ENCODE results near the gene DEFB129.
"Not testable (repeated sequence)": the region's sequence is repeated elsewhere in the genome, so short reads cannot be mapped to it uniquely, and the experiment has no call there.

The DEFB129 gene, protein sequence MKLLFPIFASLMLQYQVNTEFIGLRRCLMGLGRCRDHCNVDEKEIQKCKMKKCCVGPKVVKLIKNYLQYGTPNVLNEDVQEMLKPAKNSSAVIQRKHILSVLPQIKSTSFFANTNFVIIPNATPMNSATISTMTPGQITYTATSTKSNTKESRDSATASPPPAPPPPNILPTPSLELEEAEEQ

DNA sequence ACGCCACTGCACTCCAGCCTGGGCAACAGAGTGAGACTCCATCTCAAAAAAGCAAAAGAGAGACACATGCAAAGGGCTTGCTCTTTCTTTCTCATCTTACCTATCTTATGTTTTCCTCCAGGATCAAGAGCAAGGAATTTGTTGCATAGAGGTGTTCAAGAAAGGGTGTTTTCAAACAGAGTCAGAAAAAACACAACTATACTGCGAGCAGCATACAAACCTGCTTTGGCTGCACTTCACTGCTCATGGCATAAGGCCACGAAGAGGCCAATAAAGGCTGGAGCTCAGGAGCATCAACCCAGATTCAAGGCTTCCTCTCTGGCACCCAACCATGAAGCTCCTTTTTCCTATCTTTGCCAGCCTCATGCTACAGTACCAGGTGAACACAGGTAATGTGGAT is at the start of gene DEFB129:
DEFB129 (plus strand) TSS at position 301 of the 400 bp plus-strand sequence; CDS start at position 332, 31 bp downstream.
- DNase-seq (ENCODE audit: insufficient read length, low spot score) (no peak), FAIRE-seq (no peak)

GRCh38 chr20:184288-184687 is 42.8 kb upstream of the DEFB129 start:
- FAIRE-seq (no peak), DNase-seq (ENCODE audit: insufficient read length, low spot score) (no peak)

DNA sequence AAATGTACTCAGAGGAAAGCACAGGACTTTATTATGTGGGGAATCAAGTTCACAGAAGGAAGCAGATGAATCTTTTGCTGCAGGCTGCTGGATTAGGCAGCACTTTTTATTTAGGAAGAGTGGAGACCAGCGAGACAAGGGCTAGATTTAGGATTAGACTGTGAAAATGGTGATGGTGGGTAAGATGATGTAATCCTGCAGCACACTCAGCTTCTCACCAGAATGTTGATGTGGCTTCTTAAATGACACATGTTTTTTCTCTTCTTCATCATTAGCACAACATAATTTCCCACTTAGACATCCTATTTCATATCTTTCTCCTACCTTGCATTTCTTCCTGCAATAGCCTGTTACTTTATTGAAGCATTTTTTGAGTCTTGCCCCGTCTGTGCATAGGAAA is 39.3 kb upstream of the DEFB129 start:
- FAIRE-seq = no peak

DNA sequence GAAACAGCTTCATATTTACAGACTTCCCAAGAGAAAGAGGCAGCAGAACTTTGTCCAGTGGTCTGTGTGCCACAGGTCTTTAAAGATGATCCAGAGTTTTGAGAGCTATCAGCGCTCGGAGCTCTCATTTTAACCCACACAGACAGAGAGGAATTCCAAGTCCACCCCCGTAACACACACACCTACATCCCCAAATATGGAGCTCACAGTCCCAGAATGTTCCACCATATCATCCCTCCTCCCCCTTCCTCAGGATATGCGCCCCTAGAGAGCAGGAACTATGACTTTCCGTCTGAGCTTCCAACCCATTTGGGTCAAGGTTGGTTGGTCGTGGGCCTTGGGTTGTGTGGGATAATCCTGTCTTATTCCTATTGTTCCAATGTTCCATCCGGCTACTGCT is 37.4 kb upstream of the DEFB129 start, which contains the start of gene DEFB128:
DEFB128 (minus strand) TSS at position 101 of the 400 bp plus-strand sequence; CDS start at position 13, 88 bp downstream.
- FAIRE-seq = no peak
- no peak for DNase-seq (ENCODE audit: insufficient read length, low spot score)

More for the DNA sequence above, 39.3 kb upstream of the DEFB129 start:
- no peak for DNase-seq (ENCODE audit: insufficient read length, low spot score)

GRCh38 chr20:198225-198624 is 28.8 kb upstream of the DEFB129 start:
- DNase-seq (ENCODE audit: insufficient read length, low spot score) = no peak
- no peak for FAIRE-seq

DNA sequence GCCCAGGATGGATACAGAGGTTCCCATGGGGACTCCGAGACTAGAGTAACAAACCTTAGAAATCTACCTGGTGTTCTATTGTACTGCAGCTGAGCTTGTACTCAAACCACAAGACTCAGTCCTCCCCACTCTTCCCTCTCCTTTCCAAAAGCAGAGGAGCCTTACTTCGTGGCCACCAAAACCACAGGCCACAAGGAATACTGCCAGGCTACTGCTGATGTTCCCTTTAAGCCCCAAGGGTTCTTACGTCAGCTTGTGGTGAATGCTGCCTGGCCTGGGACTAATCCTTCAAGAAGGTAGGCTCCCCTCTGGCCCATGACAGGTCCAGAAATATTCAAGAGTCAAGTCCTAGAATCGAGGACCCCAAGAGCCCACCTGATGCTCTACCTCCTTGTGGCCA is 27.1 kb upstream of the DEFB129 start:
- no peak for DNase-seq (ENCODE audit: insufficient read length, low spot score)
- FAIRE-seq = no peak

- not testable (repeated sequence) for FAIRE-seq; DNase-seq (ENCODE audit: insufficient read length, low spot score)
These were observed 23.4 kb upstream of the DEFB129 start for GRCh38 chr20:203630-204029.

DNA sequence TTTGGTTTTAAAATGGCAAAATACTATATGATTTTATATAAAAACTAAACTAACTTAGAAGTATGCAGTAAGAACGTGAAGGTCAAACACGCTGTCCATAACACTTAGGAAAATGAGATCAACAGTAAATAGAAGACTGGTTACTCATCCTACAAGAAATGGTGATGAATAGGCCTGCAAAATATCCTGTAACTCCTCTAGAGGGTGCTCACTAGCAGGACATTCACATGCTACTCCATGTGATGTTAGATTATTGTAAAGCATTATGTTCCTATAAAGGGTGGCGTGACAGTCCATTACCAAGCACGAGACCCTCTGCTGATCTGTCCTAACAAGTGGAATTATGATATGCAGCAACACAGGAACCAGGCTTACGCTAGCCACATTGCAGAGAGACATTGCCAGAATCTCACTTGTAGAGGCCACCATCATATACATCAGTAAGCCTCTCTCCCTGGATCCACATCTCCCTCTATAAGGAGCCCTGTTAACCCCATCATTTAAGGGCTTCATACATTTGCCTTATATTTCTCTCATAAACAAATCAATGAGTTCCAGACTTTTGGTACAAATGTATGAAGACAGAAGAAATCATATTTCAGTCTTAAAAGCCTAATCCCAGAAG is 18.0 kb upstream of the DEFB129 start:
- DNase-seq (ENCODE audit: insufficient read length, low spot score) (peak; percentile 53), FAIRE-seq (no peak)

DNA sequence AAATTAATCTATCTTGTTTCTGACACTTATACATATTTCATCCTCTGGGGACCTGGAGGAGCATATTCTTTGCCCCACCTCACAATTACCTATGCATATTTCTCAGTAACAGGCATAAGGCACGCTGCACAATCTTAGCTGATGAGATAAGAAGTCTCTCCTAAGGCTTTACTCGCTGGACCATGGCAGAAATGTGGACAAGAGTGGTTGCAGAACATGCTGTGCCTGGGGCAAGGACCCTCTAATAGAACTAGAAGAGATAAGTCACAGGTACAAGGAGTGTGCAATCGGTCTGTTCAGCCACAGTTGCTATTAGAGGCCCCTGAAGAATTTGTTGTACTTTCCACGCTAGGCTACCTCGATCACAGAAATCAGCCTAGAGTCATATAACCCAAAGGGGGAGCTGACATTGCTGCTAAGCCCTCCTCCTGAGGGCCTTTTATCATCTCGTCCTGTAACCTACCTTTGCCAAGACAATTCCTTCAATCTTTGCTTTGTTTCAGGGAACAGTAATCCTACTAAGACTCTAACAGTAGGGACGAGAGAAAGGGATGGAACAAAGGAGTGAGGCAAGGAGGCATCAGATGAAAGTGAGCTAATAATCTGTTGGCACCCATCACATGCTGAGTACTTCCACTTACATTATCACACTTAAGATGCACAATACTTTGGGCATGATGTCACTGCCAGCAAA is 16.1 kb upstream of the DEFB129 start:
- peak; percentile 36 for FAIRE-seq

DNA sequence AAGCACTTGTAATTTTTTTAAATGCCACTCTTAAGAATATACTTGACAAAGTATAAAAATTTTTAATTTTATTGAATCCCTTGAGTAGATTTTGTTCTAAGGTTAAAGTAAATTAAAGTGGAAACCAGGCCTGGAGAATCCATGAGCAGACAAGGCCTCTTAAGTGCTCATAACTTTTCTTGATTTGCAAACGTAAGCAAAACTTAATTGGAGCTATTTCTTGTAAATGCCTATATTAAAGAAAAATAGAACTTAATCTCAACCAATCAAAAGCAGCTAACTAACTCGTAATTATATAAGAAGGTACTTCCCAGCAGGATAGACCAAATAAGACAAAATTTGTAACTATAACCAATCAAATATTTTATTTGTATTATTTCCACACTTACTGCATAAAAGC is 12.7 kb upstream of the DEFB129 start:
- no peak for DNase-seq (ENCODE audit: insufficient read length, low spot score)
- no peak for FAIRE-seq

More for the DNA sequence above, 16.1 kb upstream of the DEFB129 start:
- no peak for DNase-seq (ENCODE audit: insufficient read length, low spot score)

- no peak for FAIRE-seq
- DNase-seq (ENCODE audit: insufficient read length, low spot score) = no peak
These were observed 11.3 kb upstream of the DEFB129 start for GRCh38 chr20:215796-216195.

DNA sequence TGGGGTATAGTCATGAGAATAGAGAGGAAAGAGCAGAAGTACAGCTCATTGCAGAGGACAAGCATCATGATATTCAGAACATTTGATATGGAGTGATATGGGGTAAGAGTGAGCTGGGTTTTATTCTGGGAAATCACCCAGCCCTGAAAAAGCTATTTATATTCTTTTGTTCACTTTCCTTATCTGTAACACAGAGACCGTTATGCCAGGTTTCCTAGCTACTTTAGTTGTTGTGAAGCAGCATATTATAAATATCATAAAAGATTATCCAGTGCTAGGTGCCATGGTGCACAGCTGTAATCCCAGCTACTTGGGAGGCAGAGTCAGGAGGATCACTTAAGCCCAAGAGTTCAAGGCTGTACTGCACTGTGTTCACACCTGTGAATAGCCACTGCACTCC is 9.8 kb upstream of the DEFB129 start:
- FAIRE-seq (no peak), DNase-seq (ENCODE audit: insufficient read length, low spot score) (no peak)

DNA sequence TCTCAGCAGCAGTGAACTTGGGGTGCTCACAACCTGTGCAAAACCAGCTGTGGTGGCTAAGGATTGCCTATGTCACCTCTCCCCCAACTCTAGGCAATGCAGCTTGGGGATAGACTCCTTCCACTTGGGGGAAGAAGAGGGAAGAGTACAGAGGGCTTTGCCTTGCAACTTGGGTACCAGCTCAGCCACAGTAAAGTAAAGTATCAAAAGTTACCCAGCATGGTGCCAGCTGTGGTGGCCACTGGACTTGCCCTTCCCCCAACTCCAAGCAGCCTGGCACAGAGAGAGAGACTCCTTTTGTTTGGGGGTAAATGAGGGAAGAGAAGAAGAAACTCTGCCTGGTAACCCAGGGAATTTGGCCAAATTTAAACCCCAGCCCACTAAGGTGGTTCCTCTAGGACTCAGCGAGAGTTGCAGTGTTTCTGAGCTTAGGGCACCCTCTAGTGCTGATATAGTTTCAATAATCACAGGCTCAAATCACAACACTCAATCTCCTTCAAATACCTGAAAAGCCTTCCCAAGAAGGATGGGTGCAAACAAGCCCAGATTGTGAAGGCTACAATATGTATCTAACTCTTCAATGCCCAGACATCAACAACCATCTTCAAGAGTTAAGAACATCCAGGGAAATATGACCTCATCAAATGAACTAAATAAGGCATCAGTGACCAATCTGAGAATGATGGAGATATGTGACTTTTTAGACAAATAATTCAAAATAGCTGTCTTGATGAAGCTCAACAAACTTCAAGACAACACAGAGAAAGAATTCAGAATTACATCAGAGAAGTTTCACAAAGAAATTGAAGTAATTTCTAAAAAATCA is 7.6 kb upstream of the DEFB129 start:
- FAIRE-seq = no peak
- DNase-seq (ENCODE audit: insufficient read length, low spot score) = peak; percentile 45

- FAIRE-seq (no peak), DNase-seq (ENCODE audit: insufficient read length, low spot score) (no peak)
These were observed 5.7 kb upstream of the DEFB129 start for GRCh38 chr20:221258-221830.

DNA sequence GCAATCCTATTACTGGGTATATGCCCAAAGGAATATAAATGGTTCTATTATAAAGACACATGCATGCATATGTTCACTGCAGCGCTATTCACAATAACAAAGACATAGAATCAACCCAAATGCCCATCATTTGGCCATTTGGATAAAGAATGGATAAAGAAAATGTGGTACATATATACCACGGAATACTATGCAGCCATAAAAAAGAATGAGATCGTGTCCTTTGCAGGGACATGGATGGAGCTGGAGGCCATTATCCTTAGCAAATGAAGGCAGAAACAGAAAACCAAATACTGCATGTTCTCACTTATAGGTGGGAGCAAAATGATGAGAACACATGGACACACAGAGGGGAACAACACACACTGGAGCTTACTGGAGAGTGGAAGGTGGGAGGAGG is 1.2 kb upstream of the DEFB129 start:
- DNase-seq (ENCODE audit: insufficient read length, low spot score); FAIRE-seq: not testable (repeated sequence)

DNA sequence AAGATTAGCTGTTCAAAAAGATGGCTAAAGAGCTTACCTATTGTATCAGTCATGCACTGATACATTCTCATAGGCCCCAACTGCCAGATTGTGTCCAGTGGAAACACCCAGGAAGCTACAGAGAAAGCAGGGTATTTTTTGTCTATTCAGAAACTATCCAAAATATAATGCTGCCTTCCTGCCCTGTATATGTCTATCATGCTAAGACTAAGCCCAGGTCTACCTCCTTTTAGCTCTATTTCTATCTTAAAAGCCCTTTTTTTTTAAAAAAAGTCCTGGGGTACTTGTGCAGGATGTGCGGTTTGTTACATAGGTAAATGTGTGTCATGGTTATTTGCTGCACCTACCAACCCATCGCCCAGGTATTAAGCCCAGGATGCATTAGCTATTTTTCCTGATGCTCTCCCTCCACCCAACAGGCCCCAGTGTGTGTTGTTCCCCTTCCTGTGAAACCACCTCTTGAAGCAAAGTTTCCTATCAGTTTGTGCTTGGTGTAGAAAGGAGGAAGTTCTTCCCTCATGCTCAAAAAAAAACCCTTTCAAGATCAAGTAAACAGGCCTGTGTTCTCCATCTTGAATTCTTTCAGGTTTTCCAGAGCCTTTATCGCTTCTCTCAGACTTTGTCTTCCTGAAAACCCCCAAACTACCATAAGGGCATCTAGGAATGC is 514 bp downstream of the DEFB129 start:
- DNase-seq (ENCODE audit: insufficient read length, low spot score) = no peak
- no peak for FAIRE-seq

GRCh38 chr20:235891-236290 is 8.8 kb downstream of the DEFB129 start:
- no peak for FAIRE-seq
- peak; percentile 13 for DNase-seq (ENCODE audit: insufficient read length, low spot score)

DNA sequence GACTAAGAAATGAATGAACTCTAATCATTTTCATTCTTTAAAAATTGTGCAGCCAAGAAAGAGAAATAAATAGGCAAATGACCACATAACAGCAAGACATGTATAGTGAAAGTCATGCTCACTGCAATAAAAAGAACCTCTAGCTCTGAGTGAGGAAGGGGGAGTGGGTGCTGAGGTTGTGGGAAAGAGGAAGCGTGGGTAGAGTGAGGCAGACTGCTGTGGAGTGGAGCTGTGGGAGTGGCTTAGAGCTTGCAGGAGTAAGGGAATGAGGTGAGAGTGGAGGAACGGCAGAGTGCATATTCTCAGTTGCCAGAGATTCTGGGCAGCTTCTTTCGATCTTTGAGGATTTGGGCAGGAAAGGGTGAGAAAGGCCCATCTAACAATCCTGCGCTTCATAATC is 10.4 kb downstream of the DEFB129 start:
- no peak for FAIRE-seq
- DNase-seq (ENCODE audit: insufficient read length, low spot score) = no peak

DNA sequence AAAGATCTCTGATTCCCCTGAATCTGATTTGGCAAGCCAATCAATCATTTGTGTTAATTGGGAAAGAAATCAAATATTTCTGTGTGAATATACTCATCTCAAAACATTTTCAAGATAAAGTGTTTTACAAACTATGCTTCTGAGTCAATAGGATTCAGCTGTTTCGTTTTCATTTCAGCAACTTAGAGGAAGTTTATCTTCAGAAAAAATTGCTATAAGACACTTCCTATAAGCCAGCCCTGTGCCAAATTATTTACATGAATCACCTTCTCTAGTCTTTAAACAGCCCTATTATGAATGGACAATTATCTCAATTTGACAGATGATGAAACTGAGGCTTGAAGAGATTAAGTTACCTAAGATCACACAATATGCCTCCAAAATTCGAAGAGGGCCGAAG is 10.9 kb downstream of the DEFB129 start:
- no peak for FAIRE-seq
- no peak for DNase-seq (ENCODE audit: insufficient read length, low spot score)

DNA sequence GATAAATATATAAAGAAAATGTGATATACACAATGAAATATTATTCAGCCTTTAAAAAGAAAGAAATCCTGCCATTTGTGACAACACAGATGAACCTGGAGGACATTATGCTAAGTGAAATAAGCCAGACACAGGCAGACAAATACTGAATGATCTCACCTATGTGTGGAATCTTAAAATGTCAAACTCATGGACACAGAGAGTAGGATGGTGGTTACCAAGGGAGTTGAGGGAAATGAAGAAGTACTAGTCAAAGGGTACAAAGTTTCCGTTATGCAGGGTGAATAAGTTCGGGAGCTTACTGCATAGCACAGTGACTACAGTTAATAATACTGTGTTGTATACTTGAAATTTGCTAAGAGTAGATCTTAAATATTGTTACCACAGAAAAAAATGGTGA is 15.8 kb downstream of the DEFB129 start:
- no peak for DNase-seq (ENCODE audit: insufficient read length, low spot score)
- FAIRE-seq = no peak
